ENCODE measurements around the gene NDUFV1. TPM values are rescaled to one million over a fixed set of nuclear protein-coding genes. Genes with fewer than 3 reads are reported as not detected.

The NDUFV1 gene
- total and polyA plus RNA-seq, 4 donors, result 83.6 to 172 (median 163) TPM

DNA sequence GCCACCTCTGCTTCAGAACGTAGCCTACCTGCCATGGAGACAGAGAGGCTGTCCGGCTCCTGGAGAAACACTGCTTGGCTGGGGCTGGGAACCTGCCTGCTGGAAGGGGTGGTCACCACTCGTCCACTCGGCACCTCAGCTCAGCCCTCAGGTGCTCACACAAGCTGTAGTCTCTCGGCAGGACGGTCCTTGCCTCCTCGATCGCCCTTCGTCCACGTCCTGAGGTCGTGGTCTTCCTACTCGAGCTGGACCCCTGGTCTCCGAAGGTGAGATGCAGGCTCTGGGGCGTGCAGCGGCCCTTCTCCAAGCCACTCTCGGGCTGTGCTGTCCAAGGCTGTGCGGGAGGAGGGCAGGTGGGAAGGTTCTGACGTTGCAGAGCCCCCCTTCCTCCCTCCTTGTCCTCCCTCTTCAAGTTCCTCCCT, 32.7 kb downstream of the NDUFV1 start, which contains the start of gene TBX10:
TBX10 (minus strand) TSS at position 326 of the 422 bp plus-strand sequence; CDS start at position 35, 291 bp downstream.
- H3K36me3 ChIP-seq (ENCODE audit: control insufficient read depth in 4 of 4, insufficient read depth in 3 of 4, low read depth in 1 of 4, low read length in 3 of 4), result peaks cover 0 to 6% (median 0%) of the 10 kb centered on the region in 4 donors
- H3K9ac ChIP-seq (ENCODE audit: low read depth in 1 of 2, low read length in 2 of 2), result no peak within 1 kb of the TSS
- DNase-seq (ENCODE audit: low spot score), result no peak
- no peaks in the 10 kb centered on the region for H3K9me3 ChIP-seq (ENCODE audit: control insufficient read depth in 4 of 4, low read length in 3 of 4)
- WGBS, result 86% methylated on average over 18 of the region's 18 CpGs
- no peak within 1 kb of the TSS for H3K4me3 ChIP-seq (ENCODE audit: low read depth in 1 of 3, low read length in 3 of 3)
- H3K27me3 ChIP-seq (ENCODE audit: control insufficient read depth in 4 of 4, insufficient read depth in 4 of 4, low read length in 3 of 4), result no peaks in the 10 kb centered on the region
- H3K27ac ChIP-seq (ENCODE audit: low read depth in 1 of 2, low read length in 2 of 2), result no peak within 1 kb of the TSS
- TF ChIP-seq JUND (IDR thresholded peaks at IDR 0.05), result no peak
- TF ChIP-seq ZBTB33 (IDR thresholded peaks at IDR 0.05), result no peak
- peaks cover 0 to 5% (median 3%) of the 10 kb centered on the region in 4 donors for H3K4me1 ChIP-seq (ENCODE audit: control insufficient read depth in 4 of 4, insufficient read depth in 4 of 4, low read length in 3 of 4)

DNA sequence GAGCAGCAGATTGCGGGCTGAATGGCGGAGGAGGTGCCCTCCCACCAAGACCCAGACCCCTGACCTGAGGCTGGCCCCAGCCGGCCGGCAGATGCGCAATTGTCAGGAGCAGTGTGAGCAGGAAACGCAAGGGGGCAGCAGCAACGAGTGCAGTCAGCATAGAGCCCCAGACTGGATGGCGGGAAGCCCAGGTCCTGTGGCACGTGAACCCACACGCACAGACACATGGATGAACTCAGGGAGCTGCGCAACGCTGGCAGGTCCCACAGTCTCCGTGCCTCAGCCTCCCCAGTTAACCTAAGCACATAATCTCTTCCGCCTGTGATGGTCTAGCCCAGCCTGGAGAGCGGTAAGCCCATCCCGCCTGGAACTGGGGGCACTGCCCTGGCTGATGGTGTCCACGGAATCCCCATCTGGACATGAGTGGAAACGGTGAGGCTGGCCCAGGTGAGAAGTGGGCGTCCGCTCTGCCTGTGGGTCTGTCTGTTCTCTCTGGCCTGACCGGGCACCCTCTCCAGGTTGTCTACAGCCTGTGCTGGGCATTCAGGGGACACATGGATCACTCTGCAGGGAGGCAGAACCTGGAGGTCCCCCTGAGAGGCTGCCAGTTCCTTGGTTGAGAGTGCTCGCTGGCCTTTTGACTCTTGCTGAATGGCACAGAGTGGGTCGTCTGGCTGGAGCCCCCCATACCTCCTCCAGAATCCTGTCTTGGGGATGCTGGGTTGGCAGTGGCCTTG, 33.5 kb downstream of the NDUFV1 start:
- DNase-seq (ENCODE audit: low spot score), result peak; percentile 60
- Histone ChIP-seq H3K4me1 (ENCODE audit: control insufficient read depth in 4 of 4, insufficient read depth in 4 of 4, low read length in 3 of 4) (peaks cover 0 to 5% (median 3%) of the 10 kb centered on the region in 4 donors), H3K36me3 (ENCODE audit: control insufficient read depth in 4 of 4, insufficient read depth in 3 of 4, low read depth in 1 of 4, low read length in 3 of 4) (peaks cover 0 to 6% (median 0%) of the 10 kb centered on the region in 4 donors), H3K9ac (ENCODE audit: low read depth in 1 of 2, low read length in 2 of 2) (no peak overlapping the region), H3K27ac (ENCODE audit: low read depth in 1 of 2, low read length in 2 of 2) (no peak overlapping the region), H3K4me3 (ENCODE audit: low read depth in 1 of 3, low read length in 3 of 3) (no peak overlapping the region), H3K9me3 (ENCODE audit: control insufficient read depth in 4 of 4, low read length in 3 of 4) (no peaks in the 10 kb centered on the region), H3K27me3 (ENCODE audit: control insufficient read depth in 4 of 4, insufficient read depth in 4 of 4, low read length in 3 of 4) (no peaks in the 10 kb centered on the region)
- peak; percentile 71 to 82 for TF ChIP-seq RAD21 (IDR thresholded peaks at IDR 0.05)
- TF ChIP-seq, protein P1, sequence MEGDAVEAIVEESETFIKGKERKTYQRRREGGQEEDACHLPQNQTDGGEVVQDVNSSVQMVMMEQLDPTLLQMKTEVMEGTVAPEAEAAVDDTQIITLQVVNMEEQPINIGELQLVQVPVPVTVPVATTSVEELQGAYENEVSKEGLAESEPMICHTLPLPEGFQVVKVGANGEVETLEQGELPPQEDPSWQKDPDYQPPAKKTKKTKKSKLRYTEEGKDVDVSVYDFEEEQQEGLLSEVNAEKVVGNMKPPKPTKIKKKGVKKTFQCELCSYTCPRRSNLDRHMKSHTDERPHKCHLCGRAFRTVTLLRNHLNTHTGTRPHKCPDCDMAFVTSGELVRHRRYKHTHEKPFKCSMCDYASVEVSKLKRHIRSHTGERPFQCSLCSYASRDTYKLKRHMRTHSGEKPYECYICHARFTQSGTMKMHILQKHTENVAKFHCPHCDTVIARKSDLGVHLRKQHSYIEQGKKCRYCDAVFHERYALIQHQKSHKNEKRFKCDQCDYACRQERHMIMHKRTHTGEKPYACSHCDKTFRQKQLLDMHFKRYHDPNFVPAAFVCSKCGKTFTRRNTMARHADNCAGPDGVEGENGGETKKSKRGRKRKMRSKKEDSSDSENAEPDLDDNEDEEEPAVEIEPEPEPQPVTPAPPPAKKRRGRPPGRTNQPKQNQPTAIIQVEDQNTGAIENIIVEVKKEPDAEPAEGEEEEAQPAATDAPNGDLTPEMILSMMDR (IDR thresholded peaks at IDR 0.05; ENCODE audit: low read depth, low read length, missing input control), result peak; percentile 76
- no peak for TF ChIP-seq TAF1 (conservative IDR thresholded peaks at IDR 0.05)
- TF ChIP-seq HNF4G (IDR thresholded peaks at IDR 0.05), result no peak
- TF ChIP-seq YY1 (IDR thresholded peaks at IDR 0.05), result no peak
- TF ChIP-seq HNF4A (conservative IDR thresholded peaks at IDR 0.05), result no peak
- no peak for TF ChIP-seq ATF3 (IDR thresholded peaks at IDR 0.05)
- TF ChIP-seq ZBTB33 (IDR thresholded peaks at IDR 0.05), result no peak
- peak in 1 of 2 donors; percentile 53 for TF ChIP-seq RXRA (IDR thresholded peaks at IDR 0.05)
- TF ChIP-seq SP1 (IDR thresholded peaks at IDR 0.05), result no peak
- TF ChIP-seq JUND (IDR thresholded peaks at IDR 0.05), result no peak
- WGBS, result 46% methylated on average over 23 of the region's 23 CpGs

All from liver (tissue), 9 donors.